Gastroesophageal sphincter (tissue), 3 donors: ENCODE data around the gene AHRR.

Source experiments
- CTCF ChIP-seq, 4 experiments: fragments of 200-600 bp in 2 of 4; fragments of 450-650 bp in 2 of 4; sonication (generic) in 1 of 4; IDR thresholded peaks; one replicate each; pipeline ENCODE4 v1.5.1; 2017 to 2019; ENCODE audit warnings: antibody characterized with exemption in 4 of 4, mild to moderate bottlenecking in 2 of 4, moderate library complexity in 2 of 4
- POLR2A ChIP-seq, 2 donors: fragments of 450-650 bp; IDR thresholded peaks; one replicate each; pipeline ENCODE4 v1.6.1; 2017; ENCODE audit warnings: antibody characterized with exemption in 2 of 2, mild to moderate bottlenecking in 2 of 2, moderate library complexity in 1 of 2
- POLR2AphosphoS5 ChIP-seq: sonication (generic); formaldehyde crosslinking; IDR thresholded peaks from one replicate; pipeline ENCODE4 v1.6.1; 2017; ENCODE audit warnings: antibody characterized with exemption

DNA sequence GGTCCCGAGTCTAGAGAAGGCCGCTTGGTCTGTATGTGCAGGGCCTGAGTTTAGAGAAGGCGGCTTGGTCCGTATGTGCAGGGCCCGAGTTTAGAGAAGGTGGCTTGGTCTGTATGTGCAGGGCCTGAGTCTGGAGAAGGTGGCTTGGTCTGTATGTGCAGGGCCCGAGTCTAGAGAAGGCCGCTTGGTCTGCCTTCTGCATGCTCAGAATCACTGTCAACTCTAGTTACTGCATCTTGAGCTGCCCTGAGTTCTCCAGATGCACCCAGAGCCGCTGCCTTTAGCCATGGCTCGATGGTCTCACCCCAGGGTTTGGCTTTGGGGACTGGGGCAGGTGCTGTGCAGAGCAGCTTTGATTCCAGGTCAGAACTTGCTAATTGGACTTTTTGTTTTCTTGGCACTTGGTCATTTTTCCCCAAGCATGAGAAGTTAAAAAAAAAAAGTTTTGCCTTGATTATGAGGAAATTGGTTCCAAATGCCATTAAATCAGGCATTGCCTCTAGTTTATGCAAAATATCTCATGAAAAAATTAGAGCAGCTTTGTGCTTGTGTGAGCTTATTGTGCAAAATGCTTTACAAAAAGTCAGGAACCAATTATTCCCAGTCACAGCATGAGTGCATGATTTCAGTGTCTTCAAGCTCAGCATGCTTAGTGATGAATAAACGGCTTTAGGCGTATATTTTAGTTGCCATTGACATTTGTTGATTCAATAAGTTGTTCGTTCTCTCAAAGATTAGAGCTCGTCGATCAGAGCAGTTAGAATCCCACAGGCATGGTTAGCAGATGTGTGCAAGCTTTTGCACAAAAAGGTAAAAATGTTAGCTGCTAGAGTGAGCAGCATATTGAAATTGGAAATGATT is 96.0 kb downstream of the AHRR start:
- TF ChIP-seq POLR2AphosphoS5 (no peak), CTCF (IDR thresholded peaks at IDR 0.05) (no peak), POLR2A (IDR thresholded peaks at IDR 0.05) (no peak)
